LNCAP (cell line): ENCODE data around the gene DEPDC4.

Experiments
- TF ChIP-seq, protein P1 (sequence below): fragments of 450-650 bp; IDR thresholded peaks from 2 replicates; pipeline ENCODE4 v1.5.1; 2017; ENCODE audit warnings: mild to moderate bottlenecking

DEPDC4 gene

DNA sequence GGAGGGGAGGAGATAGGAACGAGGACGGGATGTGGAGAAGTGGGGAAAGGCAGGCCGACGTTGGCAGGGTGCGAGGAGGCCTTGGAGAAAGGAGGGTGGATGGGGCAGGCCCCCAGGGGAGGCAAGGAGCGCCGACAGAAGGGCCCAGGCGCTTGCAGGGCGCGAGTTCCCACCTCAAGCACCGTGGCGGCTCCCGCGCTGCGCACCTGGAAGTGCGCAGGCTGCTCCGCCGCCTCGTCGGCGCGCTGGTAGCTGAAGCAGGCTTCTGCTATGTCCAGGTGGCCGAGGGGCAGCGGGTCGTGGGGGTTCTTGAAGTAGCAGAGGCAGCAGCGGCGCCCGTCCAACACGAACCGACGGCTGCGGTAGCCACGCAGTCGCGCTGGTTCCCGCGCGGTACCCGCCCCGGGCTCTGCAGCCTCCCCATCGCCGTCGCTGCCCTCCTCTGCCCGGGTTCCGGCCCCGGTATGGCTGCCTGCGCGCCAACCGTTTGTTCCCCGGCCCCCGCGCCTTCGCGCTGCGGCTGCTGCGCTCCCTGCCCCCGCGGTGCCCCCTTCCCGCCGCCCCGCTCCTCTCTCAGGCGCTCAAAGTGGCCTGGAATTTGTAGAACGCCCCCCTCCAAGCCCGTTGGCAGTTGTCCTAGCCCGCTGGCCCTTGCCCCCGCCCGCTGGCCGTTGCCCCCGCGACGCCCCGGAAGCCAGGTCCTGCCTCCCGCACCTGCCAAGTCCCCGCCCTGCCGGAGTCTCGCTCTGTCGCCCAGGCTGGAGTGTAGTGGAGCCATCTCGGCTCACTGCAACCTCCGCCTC lies 67.3 kb downstream of the DEPDC4 start:
- TF ChIP-seq, protein P1, sequence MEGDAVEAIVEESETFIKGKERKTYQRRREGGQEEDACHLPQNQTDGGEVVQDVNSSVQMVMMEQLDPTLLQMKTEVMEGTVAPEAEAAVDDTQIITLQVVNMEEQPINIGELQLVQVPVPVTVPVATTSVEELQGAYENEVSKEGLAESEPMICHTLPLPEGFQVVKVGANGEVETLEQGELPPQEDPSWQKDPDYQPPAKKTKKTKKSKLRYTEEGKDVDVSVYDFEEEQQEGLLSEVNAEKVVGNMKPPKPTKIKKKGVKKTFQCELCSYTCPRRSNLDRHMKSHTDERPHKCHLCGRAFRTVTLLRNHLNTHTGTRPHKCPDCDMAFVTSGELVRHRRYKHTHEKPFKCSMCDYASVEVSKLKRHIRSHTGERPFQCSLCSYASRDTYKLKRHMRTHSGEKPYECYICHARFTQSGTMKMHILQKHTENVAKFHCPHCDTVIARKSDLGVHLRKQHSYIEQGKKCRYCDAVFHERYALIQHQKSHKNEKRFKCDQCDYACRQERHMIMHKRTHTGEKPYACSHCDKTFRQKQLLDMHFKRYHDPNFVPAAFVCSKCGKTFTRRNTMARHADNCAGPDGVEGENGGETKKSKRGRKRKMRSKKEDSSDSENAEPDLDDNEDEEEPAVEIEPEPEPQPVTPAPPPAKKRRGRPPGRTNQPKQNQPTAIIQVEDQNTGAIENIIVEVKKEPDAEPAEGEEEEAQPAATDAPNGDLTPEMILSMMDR: no peak

DNA sequence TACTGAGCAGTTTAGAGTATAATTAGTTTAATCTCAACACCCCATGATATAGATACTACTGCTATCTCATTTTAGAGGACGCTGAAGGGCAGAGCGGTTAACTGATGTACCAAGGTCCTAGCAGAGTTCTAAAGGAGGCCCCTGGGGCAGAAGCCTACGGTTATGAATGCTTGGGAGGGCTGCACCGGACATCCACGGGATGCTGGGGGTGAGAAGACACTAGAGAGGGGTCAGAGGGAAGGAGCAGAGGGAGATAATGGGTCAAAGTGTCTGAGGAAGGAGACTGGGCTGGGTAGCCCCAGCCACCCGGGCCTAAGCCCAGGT lies 67.9 kb downstream of the DEPDC4 start:
- TF ChIP-seq, protein P1: no peak

DNA sequence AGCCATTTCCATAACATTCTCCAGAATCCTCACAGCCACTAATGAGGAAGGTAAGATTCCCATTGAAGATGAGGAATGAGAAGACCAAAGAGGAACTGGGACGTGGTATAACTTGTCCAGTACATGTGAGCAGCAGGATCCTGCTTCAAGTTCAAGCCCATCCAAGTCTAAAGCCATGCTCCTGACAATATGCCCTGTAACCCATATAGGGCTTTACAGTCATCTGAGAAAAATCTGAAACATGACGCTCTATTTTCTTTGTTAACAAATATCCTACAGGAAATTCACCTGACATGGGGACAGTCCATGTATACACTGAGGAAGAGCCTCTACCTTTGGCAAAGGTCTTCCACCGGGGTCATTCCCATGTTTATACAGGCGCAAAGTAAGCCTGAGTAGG lies 69.4 kb downstream of the DEPDC4 start:
- TF ChIP-seq, protein P1: no peak

DNA sequence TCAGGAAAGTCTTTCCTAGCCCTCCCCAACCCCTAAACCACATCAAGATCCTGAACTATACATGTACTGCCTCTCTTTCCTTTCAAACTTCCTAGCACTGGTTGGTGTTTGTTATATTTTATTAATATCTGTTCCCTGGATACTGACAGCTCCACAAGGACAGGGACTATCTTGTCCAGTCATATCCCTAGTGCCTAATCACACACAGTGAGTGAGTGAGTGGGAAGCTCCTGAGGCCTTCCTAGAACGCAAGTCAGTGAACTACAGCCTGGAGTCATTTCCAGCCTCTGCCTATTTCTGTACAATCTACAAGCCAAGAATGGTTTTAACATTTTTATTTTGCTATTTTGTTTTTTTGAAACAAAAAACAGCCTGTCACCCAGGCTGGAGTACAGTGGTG lies 73.8 kb downstream of the DEPDC4 start:
- TF ChIP-seq, protein P1: no peak
